OCI-LY1 (cell line): ENCODE results near the gene CAVIN1.

Experiments used
- CTCF ChIP-seq: fragments of 200-600 bp; sonication (generic), shearing (Covaris generic); IDR thresholded peaks from 2 replicates; pipeline ENCODE4 v1.5.1; 2017; ENCODE audit warnings: mild to moderate bottlenecking, antibody characterized with exemption, low read length, moderate library complexity, mixed read lengths
- EZH2 ChIP-seq: fragments of 200-600 bp; sonication (generic), shearing (Covaris generic); IDR thresholded peaks from 2 replicates; pipeline ENCODE4 v1.8.0; 2017; ENCODE audit warnings: borderline replicate concordance, mixed run types, mild to moderate bottlenecking, antibody characterized with exemption, low read length, moderate library complexity, mixed read lengths

- no peak for TF ChIP-seq CTCF
- TF ChIP-seq EZH2, result no peak
Measured at GRCh38 chr17:42363767-42364585, 59.1 kb downstream of the CAVIN1 start.
